IPS-18c (cell line): ENCODE data around the gene PRPSAP1.

Source experiments
- H3K4me3 ChIP-seq: 2 replicates; pipeline ENCODE4 v1.7.0; 2013; ENCODE audit warnings: low read depth, mild to moderate bottlenecking, low read length, moderate library complexity; ENCODE audit not compliant: insufficient read depth
- H3K9me3 ChIP-seq: one replicate; pipeline ENCODE4 v1.6.1; 2013; ENCODE audit warnings: mild to moderate bottlenecking, low read length, moderate library complexity; ENCODE audit not compliant: control insufficient read depth, insufficient read depth

The PRPSAP1 gene

DNA sequence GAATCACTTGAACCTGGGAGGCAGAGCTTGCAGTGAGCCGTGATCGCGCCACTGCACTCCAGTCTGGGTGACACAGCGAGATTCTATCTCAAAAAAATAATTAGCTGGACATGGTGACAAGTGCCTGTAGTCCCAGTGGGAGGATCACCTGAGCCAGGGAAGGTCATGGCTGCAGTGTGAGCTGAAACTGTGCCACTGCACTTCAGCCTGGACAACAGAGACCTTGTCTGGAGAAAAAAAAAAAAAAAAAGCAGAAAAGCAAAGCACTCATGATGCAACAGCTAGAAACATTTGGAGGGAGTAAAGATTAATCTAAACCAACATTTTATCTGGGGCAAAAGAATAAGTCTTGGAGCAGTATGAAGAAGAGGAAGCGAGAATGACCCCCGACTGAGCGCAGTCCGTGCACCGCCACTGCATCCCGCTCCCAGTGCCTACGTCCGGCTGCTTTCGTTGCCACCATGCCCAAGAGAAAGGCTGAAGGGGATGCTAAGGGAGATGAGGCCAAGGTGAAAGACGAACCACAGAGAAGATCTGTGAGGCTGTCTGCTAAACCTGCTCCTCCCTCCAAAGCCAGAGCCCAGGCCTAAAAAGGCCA, 8.2 kb downstream of the PRPSAP1 start:
- H3K4me3 ChIP-seq: no peak overlapping the region
- H3K9me3 ChIP-seq: no peaks in the 10 kb centered on the region

DNA sequence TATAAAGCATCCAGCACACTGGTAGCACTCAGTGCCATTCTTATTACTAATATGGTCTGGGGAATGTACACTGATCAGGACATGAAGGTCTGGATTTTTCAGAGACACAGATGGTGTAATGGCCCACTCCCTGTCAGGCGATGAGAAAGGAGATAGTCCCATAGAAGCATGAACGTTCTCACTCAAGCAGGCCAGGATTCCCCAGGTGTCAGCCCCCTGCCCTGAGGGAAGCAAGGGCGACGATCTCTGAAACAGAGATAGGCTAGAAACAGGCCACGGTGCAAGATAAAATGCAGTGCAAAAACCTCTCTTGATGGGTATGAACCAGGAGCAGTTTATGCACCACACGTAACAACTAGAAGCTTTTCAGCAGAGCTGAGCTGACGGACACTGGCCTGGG, 10.6 kb downstream of the PRPSAP1 start:
- Histone ChIP-seq H3K9me3 (no peaks in the 10 kb centered on the region), H3K4me3 (no peak overlapping the region)

DNA sequence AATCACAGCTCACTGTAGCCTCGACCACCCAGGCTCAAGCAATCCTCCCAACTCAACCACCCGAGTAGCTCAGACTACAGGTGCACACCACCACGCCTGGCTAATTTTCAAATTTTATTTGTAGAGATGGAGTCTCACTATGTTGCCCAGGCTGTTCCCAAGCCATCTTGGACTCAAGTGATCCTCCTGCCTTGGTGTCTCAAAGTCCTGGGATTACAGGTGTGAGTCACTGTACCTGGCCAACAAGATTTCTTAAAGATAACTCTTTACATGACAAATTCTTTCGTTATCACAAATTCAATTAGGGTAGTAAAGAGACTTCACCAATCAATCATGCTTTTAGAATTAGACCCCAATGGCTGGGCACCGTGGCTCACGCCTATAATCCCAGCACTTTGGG, 12.4 kb downstream of the PRPSAP1 start:
- H3K9me3 ChIP-seq: no peaks in the 10 kb centered on the region
- H3K4me3 ChIP-seq: no peak overlapping the region

DNA sequence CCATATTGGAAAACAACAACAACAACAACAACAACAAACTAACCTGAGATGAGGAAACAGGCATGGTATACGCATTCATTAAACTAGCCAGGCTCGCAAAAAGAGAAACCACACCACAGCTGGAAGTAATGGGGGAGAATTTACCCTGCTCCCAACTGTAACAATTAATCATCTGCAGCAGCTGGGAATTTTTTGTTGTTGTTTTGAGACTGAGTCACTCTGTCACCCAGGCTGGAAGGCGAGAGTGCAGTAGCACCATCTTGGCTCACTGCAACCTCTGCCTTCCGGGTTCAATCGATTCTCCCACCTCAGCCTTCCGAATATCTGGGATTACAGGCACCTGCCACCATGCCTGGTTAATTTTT, 16.3 kb downstream of the PRPSAP1 start:
- Histone ChIP-seq H3K9me3 (no peaks in the 10 kb centered on the region), H3K4me3 (no peak overlapping the region)

DNA sequence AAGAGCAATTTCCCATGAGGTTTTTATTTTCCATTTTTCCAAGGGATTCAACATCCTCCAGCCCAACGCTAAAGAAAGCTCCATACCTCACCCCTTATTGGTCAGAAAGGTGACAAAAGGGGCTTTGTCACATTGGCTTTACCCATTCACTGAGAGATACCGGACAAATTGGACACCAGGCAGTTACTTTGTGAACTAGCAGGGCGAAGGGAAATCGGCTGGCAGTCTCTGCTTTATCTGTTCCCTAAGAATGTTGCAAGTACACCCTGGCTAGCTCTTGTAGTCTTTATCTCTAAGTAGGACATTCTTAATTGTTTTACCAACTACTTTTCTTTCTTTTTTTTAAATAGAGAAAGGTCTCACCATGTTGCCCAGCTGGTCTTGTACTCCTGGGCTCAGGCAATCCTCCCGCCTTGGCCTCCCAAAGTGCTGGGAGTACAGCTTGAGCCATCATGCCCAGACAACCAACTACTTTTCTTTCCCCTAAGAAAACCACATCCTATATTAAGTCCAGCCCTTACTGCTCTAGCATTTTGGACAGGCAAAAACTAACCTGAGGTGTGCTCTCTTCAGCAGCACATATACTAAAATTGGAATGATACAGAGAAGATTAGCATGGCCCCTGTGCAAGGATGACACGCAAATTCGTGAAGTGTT, 16.8 kb downstream of the PRPSAP1 start:
- Histone ChIP-seq H3K4me3 (no peak overlapping the region), H3K9me3 (no peaks in the 10 kb centered on the region)

DNA sequence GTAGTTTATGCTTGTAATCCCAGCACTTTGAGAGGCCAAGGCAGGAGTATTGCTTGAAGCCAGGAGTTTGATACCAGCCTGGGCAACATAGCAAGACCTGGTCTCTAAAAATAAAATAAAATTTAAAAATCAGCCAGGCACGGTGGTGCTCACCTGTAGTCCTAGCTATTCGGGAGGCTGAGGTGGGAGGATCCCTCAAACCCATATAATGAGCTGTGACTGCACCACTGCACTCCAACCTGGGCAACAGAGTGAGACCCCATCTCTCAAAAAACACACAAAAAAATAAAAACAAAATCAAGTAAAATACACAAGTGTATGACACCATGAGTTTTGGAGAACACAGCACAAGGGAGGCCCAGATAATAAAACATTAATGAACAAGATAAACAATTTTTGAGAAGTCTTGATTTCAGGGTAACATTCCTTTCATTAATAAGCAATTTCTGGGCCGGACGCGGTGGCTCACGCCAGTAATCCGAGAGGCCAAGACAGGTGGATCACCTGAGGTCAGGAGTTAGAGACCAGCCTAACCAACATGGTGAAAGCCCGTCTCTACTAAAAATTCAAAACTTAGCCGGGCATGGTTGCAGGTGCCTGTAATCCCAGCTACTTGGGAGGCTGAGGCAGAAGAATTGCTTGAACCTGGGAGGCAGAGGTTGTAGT, 17.9 kb downstream of the PRPSAP1 start:
- H3K9me3 ChIP-seq: no peaks in the 10 kb centered on the region
- H3K4me3 ChIP-seq: no peak overlapping the region

DNA sequence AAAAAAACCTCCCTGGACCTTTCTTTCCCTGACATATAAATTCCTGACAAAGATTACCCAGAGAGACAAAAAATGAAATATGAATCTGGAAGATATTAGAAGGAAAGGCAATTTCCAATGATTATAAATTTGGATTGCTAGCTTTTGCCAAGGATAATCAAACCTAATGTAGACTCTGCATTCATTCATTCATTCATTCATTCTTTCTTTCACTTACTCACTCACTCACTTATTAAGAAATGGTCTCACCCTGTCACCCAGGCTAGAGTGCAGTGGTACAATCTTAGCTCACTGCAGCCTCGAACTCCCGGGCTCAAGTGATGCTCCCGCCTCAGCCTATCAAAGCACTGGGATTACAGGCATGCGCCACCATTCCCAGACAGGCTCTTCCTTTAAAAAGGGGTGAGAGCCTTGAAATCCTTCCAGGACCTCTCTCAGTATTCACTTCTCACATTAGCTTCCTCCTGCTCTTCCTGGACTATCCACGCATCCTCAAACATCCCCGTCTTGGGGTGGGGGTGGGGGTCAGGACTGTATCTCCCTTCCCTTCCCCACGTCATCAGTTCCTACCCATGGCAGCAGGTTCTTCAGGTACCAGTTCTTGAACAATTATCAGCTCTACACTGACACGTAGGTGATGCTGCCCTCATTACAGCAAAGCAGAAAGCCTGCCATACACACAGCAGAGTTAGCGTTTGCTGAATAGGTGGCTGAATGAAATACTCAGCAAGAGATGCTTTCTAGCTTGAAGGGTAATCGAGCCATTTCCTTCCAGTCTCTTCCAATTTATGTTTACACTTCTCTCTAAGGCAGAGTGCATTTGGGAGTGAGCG, 19.8 kb downstream of the PRPSAP1 start:
- H3K4me3 ChIP-seq: no peak overlapping the region
- H3K9me3 ChIP-seq: no peaks in the 10 kb centered on the region

DNA sequence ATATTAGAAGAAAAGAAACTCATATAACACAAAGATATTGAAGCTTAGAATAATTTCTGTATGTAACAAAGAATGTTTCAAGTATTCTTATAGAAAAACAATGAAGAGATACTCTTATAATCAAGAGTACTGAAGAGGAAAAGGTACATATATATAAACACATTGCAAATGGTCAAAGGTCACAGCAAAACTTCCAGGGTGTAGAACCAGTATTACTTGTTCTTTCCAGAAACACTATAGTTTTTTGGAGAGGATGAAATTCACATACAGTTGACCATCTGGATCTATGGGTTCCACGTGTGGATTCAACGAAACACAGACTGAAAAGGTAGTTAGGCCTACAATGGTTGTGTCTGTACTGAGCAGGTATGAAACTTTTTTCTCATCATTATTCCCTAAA, 22.6 kb downstream of the PRPSAP1 start:
- Histone ChIP-seq H3K9me3 (no peaks in the 10 kb centered on the region), H3K4me3 (no peak overlapping the region)

DNA sequence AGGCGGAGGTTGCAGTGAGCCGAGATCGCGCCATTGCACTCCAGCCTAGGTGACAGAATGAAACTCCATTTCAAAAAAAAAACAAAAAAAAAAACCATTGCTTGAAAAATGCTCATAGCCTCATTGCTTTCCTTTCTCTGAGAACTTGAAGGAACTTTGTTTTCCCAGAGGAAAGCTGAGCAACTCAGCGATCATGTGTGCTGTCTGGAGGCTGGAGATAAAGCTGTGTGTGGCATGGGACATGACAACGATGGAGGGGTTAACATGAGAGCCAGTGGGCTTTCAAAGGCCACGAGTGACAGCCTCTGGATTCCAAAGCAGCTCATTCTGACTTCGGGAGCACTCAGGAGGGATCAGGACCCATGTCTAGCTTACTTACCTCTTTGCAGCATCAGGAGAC, 24.1 kb downstream of the PRPSAP1 start:
- no peak overlapping the region for H3K4me3 ChIP-seq
- no peaks in the 10 kb centered on the region for H3K9me3 ChIP-seq

DNA sequence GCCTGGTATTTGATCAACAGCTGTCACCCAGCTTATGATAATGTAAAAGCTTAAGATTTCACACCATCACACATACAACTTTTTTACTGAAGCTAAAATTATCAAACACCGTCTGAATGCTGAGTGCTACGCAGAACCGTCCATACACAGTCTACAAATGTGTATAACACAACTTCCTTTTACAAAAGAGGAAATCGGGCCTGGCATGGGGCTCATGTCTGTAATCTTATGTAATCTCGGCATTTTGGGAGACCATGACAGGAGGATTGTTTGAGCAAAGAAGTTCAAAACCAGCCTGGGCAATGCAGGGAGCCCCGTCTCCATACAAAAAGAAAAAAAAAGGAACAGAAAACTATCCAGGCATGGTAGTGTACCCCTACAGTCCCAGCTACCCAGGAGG, 26.0 kb downstream of the PRPSAP1 start:
- Histone ChIP-seq H3K4me3 (no peak overlapping the region), H3K9me3 (no peaks in the 10 kb centered on the region)

DNA sequence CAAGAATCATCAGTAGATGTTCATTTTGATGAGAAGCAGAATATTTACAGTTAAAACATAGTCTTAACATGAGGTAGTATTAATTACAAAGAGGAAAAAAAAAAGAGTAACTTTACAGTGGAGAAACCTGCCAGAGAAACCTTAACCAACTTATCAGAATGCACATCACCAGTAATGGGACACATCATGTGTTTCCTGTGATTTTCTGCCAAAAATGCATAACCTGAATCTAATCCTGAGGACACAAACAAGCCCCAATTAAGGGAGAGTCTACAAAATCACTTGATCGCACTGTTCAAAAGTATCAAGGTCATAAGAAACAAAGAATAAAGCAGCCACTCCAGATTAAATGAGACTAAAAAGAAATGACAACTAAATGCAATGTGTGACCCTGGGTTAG, 27.4 kb downstream of the PRPSAP1 start:
- H3K9me3 ChIP-seq: no peaks in the 10 kb centered on the region
- no peak overlapping the region for H3K4me3 ChIP-seq

DNA sequence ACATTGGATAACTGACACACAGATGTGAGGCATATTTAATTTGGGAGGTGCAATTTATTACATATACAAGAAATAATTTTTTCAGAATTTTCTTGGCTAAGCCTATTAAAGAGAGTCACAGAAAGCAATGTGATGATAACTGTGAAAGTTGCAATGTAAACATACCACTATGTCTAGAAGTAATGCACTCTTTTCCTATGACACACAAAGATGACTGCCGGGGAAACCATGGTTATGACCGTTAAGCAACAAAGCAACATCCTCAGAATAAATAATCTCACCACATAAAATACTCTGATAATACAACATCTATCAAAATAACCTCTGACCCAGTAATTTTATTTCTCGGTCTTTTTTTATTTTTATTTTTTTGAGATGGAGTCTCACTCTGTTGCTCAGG, 35.1 kb downstream of the PRPSAP1 start:
- no peak overlapping the region for H3K4me3 ChIP-seq

DNA sequence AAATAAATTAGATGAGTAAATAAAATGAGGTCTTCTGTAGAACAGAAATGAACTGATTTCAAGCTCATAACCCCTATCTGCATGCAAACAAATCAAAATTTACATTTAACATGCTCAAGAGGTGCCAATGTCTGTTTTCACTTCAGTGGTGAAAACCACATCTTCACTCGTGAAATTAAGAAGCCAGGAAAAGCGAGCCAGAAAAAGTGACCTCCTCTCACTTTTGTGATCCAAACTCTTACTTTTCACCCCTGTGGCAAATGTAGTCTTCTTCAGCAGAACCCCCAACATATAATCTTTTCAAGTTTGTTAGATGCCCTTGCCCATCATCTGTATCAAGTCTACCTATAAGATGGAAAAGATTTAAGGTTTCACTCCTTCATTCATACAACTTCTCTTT, 36.2 kb downstream of the PRPSAP1 start:
- no peak overlapping the region for H3K4me3 ChIP-seq
- H3K9me3 ChIP-seq: no peaks in the 10 kb centered on the region

More for the DNA sequence above, 35.1 kb downstream of the PRPSAP1 start:
- no peaks in the 10 kb centered on the region for H3K9me3 ChIP-seq

DNA sequence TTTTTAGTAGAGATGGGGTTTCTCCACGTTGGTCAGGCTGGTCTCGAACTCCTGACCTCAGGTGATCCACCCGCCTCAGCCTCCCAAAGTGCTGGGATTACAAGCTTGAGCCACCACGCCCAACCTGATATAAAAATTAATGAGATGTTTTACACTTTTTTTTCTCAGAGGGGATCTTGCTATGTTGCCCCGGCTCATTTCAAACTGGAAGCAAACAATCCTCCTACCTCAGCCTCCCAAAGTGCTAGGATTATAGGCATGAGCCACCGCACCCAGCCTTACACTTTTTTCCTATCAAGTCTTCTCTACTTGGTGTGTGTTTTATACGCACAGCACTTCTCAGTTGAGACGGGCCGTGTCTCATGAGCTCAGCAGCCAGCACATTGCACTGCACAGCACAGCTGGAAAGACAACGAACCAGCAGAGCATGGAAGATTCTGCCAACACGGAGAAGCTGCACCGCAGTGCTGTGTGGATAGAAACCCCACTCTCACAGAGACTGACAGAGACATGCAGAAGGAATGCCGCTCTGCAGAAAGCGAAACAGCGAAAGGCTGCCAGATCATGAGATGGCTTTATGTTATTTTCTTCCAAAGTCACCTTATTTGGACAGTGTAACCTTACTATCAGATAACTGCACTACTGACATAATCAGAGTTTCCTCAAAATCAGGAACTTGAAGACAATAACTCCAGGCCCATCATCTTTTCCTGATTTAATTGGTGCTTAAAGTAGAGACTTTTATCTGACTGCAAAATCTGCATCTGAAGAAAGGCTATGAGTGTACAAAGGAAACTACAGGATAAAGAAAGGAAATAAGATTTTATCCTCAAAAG, 39.1 kb downstream of the PRPSAP1 start:
- no peaks in the 10 kb centered on the region for H3K9me3 ChIP-seq
- H3K4me3 ChIP-seq: no peak overlapping the region

DNA sequence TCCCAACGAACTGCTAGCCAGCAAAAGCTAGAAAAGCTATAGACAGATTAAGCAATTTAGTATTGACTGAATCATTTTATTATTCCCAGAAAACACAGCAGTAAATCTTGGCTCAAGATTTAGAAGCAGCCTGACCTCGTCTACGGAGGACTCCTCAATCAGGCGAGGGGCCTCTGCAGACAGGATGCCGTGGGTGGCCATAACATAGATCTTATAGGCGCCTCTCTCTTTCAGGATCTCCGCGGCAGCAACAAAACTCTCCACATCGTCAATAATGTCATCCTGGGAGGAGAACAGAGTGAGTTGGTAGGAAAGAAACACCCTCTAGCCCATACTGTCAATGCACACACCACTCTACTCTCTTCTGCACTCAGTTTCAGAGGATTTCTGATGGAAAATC, 41.0 kb downstream of the PRPSAP1 start:
- Histone ChIP-seq H3K9me3 (no peaks in the 10 kb centered on the region), H3K4me3 (no peak overlapping the region)

DNA sequence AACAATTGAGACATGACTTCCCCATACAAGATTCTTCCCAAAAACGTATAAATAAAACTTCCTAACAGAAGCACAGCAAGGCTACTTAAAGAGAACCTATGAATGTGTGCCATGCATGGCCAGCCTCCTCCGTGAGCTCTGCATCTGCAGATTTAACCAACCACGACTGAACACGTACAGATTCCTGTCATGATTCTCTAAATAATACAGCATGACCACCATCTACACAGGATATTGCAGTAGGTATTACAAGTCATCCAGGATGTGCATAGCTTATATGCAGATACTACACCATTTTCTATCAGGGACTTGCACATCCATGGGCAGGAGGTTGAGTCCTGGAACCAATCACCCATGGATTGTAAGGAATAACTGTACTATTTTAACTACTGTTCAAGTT, 44.3 kb downstream of the PRPSAP1 start:
- H3K4me3 ChIP-seq: no peak overlapping the region

DNA sequence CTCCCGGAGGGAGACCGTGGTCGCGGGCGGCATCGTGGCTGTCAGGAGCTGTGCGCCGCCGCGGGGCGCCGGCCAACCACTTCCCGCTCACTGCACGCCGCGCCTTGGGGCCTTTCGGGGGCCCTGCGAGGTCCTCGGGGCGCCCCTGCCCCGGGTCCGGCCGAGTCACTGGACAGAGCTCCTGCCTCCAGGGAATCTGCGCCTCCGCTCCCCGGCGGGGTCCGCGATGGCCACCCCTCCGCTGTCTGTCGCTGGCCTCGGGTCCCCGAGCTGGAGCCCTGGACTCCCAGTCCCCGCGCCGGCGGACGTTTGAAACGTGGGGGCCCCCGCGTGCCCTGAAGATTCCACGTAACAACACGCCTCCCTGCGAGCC, 45.8 kb downstream of the PRPSAP1 start, which contains the start of gene QRICH2:
Gene QRICH2 (minus strand): TSS at position 311 of the 373 bp plus-strand sequence. CDS start 278 bp downstream, at position 33.
- Histone ChIP-seq H3K9me3 (no peaks in the 10 kb centered on the region), H3K4me3 (no peak within 1 kb of the TSS)

More for the DNA sequence above, 44.3 kb downstream of the PRPSAP1 start:
- H3K9me3 ChIP-seq: no peaks in the 10 kb centered on the region
